ENCODE data around the gene RINT1. TPM values are rescaled to one million over a fixed set of nuclear protein-coding genes. Genes with fewer than 3 reads are reported as not detected.

The RINT1 gene
- 15.6 to 16.9 TPM (median 16.2 TPM) in 5 replicates for total RNA-seq (2022; extraction: Qiagen RNA extraction; ENCODE audit: low read depth)

DNA sequence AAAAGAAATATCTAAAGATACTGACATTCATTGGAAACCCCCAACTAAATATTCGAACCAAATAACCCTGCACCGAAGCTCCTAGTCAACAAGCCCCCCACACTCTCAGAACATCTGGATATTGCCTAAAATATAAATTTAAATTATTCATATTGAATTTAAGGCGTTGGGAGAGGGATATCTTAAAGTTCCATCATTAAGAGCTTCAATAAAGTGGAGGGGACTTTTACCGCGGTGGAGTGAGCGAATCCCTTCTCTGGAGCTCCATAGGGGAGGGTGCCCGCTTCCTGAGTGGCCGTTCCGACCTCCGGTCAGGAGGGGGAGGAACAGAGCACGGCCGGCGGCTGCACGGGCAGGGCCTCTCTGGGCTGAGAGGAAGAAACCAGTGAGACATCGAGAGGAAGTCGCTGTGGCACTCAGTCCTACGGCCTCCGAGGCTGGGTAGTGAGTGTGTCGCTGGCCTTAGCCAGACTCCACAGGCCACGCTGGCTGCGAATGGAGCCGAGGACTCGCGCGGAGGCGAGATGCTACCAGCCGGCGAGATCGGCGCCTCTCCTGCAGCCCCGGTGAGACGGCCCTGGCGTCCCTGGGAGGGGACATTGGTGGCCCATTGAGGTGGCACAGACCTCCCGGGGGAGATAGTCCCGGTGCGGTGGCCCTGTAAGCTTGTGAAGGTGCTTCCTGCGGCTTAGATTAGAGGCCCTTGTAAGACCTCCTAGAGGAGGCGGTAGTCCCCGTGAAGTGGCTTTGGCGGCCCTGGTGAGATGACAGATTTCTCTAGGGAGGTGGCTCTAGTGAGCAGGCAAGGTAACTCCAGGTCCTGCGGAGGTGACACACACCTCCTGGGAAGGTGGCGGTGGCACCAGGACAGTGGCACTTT is at the start of gene RINT1:
RINT1 (plus strand) TSS at position 410 of the 880 bp plus-strand sequence; CDS start at position 525, 115 bp downstream.

DNA sequence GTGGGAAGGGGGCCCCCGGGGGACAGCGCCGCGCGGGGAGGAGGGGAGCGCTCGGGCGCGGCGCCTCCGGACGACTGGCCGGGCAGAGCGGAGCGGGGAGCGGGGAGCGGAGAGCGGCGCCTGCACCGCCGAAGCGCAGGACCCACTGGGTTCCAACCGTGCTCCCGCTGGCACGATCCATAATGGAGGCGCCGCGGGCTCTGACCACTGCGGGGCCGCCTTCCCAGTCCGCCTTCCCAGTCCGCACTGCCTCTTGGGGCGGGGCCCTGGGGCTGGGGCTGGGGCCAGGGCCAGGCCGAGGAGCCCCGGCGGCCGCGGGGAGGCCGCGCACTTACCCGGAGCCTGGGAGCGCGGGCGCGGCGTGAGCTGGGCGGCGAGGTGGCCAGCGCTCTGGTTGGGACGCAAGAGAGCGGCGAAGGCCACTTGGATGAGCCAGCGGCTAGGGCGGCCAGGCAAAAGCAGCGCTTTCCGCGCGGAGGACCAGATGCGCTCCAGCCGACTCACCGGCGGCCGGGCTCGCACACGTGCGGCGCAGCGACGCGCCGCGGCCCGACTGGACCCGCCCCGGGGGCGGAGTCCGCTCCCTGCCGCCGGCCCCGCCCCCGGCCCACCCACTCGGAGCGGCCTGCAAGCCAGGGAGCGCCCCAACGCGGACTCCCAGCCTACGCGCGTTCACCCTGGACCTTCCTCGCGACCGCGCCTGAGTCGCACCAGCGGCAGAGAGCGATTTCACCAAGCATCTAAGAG is 10.1 kb upstream of the RINT1 start, which contains the start of gene PUS7:
PUS7 (minus strand) TSS at position 555 of the 747 bp plus-strand sequence. CDS start 13,759 bp downstream, outside the sequence.

DNA sequence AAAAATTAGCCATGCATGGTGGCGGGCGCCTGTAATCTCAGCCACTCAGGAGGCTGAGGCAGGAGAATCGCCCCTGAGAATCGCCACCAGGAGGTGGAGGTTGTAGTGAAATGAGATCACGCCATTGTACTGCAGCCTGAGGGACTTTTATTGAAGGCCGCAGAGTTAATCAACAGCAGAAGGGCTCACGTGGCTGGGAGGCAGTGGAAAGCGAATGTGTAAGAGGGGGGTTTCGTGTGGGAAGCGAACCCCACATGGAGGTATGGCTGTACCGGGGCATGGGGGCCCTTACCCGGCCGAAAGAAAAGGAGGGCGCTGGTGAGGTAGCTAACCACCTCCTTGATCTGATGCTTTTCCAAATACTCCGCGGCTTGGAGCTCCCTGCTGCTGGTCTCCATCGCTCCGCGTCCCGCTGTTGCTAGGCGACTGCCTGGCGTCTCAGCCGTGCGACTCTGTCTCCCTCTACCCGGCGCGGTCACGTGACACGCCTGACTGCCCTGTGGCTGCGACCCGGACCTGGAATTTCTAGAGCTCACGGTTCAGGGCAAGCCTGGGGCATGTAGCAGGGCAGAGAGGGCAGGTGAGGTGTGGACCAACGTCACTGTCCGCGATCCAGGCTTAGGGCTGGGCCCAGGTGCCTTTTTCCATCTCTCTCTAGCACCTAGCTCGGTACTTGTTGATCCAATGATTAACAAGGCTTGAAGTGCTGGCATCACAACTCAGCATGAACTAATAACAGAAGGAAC is 49.2 kb downstream of the RINT1 start, which contains the start of gene EFCAB10:
EFCAB10 (minus strand) TSS at position 428 of the 746 bp plus-strand sequence; CDS start at position 398, 30 bp downstream.

Other genes with a start within 250 kb of the RINT1 start
- gene SRPK2, start 143.3 kb upstream of the RINT1 start, total RNA-seq (2022; extraction: Qiagen RNA extraction; ENCODE audit: low read depth), result 28.9 to 41.1 TPM (median 32.7 TPM) in 5 replicates
- gene PUS7, start 9.9 kb upstream of the RINT1 start, total RNA-seq (2022; extraction: Qiagen RNA extraction; ENCODE audit: low read depth), result 25.8 to 38.7 TPM (median 27.0 TPM) in 5 replicates
- gene EFCAB10, start 49.3 kb downstream of the RINT1 start, total RNA-seq (2022; extraction: Qiagen RNA extraction; ENCODE audit: low read depth), result 2.9 to 4.1 TPM (median 3.4 TPM) in 5 replicates